ENCODE data around the gene FOXO3.
"Not testable (repeated sequence)": the region's sequence is repeated elsewhere in the genome, so short reads cannot be mapped to it uniquely, and the experiment has no call there.

Gene FOXO3

DNA sequence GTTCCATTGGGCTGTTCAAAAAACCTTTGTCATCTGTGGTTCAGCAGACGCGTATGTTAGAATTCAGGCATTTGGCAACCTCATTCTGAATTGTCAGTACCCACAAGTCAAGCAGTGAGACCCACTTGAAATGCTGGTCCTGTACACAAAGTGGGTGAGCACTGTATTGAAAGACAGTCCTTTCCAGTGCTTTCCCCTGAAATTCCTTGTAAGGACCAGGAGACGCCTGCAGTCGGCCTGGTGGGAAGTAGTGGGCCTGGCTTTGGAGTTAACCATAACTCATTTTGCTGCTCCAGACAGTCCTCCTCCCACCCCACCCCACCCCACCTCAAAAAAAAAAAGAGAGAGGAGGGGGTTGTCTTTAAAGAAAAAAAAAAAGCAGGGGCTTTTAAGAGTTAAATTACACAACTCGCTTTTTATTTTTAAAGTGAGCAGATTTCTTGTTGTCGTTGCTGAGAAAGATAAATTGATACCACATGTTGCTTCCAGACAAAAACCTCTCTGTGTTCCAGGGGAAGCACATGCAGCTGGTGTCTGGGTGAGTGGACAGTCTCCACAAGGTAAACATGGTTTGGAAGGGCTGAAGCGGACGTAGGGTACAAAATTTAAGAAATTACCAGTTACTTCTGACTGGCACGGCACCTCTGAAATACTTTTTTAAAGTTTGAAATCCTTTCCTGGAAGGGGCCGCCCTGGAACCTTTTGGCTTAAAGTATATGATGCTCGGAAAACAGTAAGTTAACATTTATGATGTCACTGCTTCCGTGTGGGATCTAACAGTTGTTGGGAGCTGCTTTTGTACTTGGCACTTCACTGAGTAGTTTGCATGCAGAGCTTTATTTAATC lies 95.3 kb downstream of the FOXO3 start:
- H3K4me1 ChIP-seq (ENCODE audit: control extremely low read depth in 1 of 4, control insufficient read depth in 4 of 4, insufficient read depth in 4 of 4, low read length in 3 of 4) = peaks cover 0 to 7% (median 2%) of the 10 kb centered on the region in 4 experiments
- H3K36me3 ChIP-seq (ENCODE audit: control insufficient read depth in 4 of 4, insufficient read depth in 4 of 4, low read length in 3 of 4) = peaks cover 0 to 2% (median 0%) of the 10 kb centered on the region in 4 experiments
- ChIA-PET POLR2A (no interaction called here), CTCF (no interaction called here)
- 97% methylated on average over 8 of the region's 12 CpGs for WGBS (ENCODE audit: insufficient coverage)
- no peak overlapping the region for H3K27ac ChIP-seq (ENCODE audit: insufficient read depth in 1 of 2, low read depth in 1 of 2, low read length in 2 of 2, poor library complexity in 1 of 2, severe bottlenecking in 2 of 2)
- no peak for DNase-seq
- no peaks in the 10 kb centered on the region for H3K9me3 ChIP-seq (ENCODE audit: control extremely low read depth in 1 of 5, control insufficient read depth in 4 of 5, insufficient read depth in 2 of 5, low read depth in 1 of 5, low read length in 4 of 5)
- H3K27me3 ChIP-seq (replicated peaks in 2 of 5; ENCODE audit: control insufficient read depth in 4 of 5, insufficient read depth in 5 of 5, low read length in 4 of 5) = no peaks in the 10 kb centered on the region
- H3K4me3 ChIP-seq (ENCODE audit: control insufficient read depth in 1 of 7, extremely low read depth in 1 of 7, insufficient read depth in 4 of 7, low read depth in 2 of 7, low read length in 6 of 7) = no peak overlapping the region

DNA sequence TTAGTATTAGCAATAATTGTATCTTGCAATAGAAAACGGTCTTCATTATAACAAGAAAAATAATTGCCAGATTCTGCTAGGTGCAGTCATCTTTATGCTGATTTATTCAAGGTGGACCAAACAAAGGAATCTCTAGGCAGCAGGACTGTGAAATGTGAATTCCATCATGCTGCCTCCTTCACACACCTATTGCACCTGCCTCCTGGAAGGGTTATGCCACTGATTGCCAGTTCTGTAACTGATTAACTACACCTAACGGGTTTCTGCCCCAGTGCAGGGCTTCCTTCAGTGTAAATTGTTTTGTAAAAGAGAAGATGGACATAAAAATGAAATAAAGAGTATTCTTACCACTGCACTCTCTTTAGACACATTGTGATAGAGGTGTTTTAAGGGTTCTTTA lies 96.1 kb downstream of the FOXO3 start:
- Histone ChIP-seq H3K27me3 (replicated peaks in 2 of 5; ENCODE audit: control insufficient read depth in 4 of 5, insufficient read depth in 5 of 5, low read length in 4 of 5) (no peaks in the 10 kb centered on the region), H3K4me1 (ENCODE audit: control extremely low read depth in 1 of 4, control insufficient read depth in 4 of 4, insufficient read depth in 4 of 4, low read length in 3 of 4) (peaks cover 0 to 9% (median 2%) of the 10 kb centered on the region in 4 experiments), H3K9me3 (ENCODE audit: control extremely low read depth in 1 of 5, control insufficient read depth in 4 of 5, insufficient read depth in 2 of 5, low read depth in 1 of 5, low read length in 4 of 5) (no peaks in the 10 kb centered on the region), H3K27ac (ENCODE audit: insufficient read depth in 1 of 2, low read depth in 1 of 2, low read length in 2 of 2, poor library complexity in 1 of 2, severe bottlenecking in 2 of 2) (no peak overlapping the region), H3K36me3 (ENCODE audit: control insufficient read depth in 4 of 4, insufficient read depth in 4 of 4, low read length in 3 of 4) (peaks cover 0 to 2% (median 0%) of the 10 kb centered on the region in 4 experiments), H3K4me3 (ENCODE audit: control insufficient read depth in 1 of 7, extremely low read depth in 1 of 7, insufficient read depth in 4 of 7, low read depth in 2 of 7, low read length in 6 of 7) (no peak overlapping the region)
- DNase-seq = no peak
- WGBS (ENCODE audit: insufficient coverage) = no CpG with 5 or more reads among the region's 2 CpGs
- POLR2A ChIA-PET = no interaction called here
- CTCF ChIA-PET = no interaction called here

- CTCF ChIA-PET = interaction anchor here (0.7 to 1.0 kb wide), 2 partner anchors 20 to 93 kb away, joined by 3 read pairs; no protein-coding TSS in a partner anchor
- Histone ChIP-seq H3K4me1 (ENCODE audit: control extremely low read depth in 1 of 4, control insufficient read depth in 4 of 4, insufficient read depth in 4 of 4, low read length in 3 of 4) (peaks cover 0 to 9% (median 2%) of the 10 kb centered on the region in 4 experiments), H3K36me3 (ENCODE audit: control insufficient read depth in 4 of 4, insufficient read depth in 4 of 4, low read length in 3 of 4) (peaks cover 0 to 2% (median 0%) of the 10 kb centered on the region in 4 experiments), H3K27ac (ENCODE audit: insufficient read depth in 1 of 2, low read depth in 1 of 2, low read length in 2 of 2, poor library complexity in 1 of 2, severe bottlenecking in 2 of 2) (no peak overlapping the region), H3K9me3 (ENCODE audit: control extremely low read depth in 1 of 5, control insufficient read depth in 4 of 5, insufficient read depth in 2 of 5, low read depth in 1 of 5, low read length in 4 of 5) (no peaks in the 10 kb centered on the region), H3K27me3 (replicated peaks in 2 of 5; ENCODE audit: control insufficient read depth in 4 of 5, insufficient read depth in 5 of 5, low read length in 4 of 5) (no peaks in the 10 kb centered on the region), H3K4me3 (ENCODE audit: control insufficient read depth in 1 of 7, extremely low read depth in 1 of 7, insufficient read depth in 4 of 7, low read depth in 2 of 7, low read length in 6 of 7) (no peak overlapping the region)
- no peak for DNase-seq
- POLR2A ChIA-PET = no interaction called here
- 97% methylated on average over 2 of the region's 2 CpGs for WGBS (ENCODE audit: insufficient coverage)
Observed at GRCh38 chr6:108658174-108658573, 97.5 kb downstream of the FOXO3 start.

DNA sequence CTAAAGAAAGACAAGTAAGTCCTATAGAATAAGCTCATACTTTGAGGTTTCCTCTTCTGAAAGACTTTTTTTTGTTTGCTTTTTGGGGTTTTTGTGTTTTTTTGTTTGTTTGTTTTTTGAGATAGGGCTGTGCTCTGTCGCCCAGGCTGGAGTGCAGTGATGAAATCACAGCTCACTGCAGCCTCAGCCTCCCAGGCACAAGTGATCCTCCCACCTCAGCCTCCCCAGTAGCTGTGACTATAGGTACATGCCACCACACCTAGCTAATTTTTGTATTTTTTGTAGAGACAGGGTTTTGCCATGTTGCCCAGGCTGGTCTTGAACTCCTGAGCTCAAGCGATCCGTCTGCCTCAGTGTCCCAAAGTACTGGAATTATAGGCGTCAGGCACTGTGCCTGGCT lies 98.1 kb downstream of the FOXO3 start:
- H3K27ac ChIP-seq (ENCODE audit: insufficient read depth in 1 of 2, low read depth in 1 of 2, low read length in 2 of 2, poor library complexity in 1 of 2, severe bottlenecking in 2 of 2); H3K9me3 ChIP-seq (ENCODE audit: control extremely low read depth in 1 of 5, control insufficient read depth in 4 of 5, insufficient read depth in 2 of 5, low read depth in 1 of 5, low read length in 4 of 5); H3K27me3 ChIP-seq (replicated peaks in 2 of 5; ENCODE audit: control insufficient read depth in 4 of 5, insufficient read depth in 5 of 5, low read length in 4 of 5); POLR2A ChIA-PET; H3K4me3 ChIP-seq (ENCODE audit: control insufficient read depth in 1 of 7, extremely low read depth in 1 of 7, insufficient read depth in 4 of 7, low read depth in 2 of 7, low read length in 6 of 7); H3K36me3 ChIP-seq (ENCODE audit: control insufficient read depth in 4 of 4, insufficient read depth in 4 of 4, low read length in 3 of 4); DNase-seq; H3K4me1 ChIP-seq (ENCODE audit: control extremely low read depth in 1 of 4, control insufficient read depth in 4 of 4, insufficient read depth in 4 of 4, low read length in 3 of 4): not testable (repeated sequence)
- CTCF ChIA-PET = interaction anchor here (0.6 to 1.0 kb wide), 3 partner anchors 20 to 438 kb away, joined by 3 read pairs; no protein-coding TSS in a partner anchor
- WGBS (ENCODE audit: insufficient coverage) = no CpG with 5 or more reads among the region's 4 CpGs

DNA sequence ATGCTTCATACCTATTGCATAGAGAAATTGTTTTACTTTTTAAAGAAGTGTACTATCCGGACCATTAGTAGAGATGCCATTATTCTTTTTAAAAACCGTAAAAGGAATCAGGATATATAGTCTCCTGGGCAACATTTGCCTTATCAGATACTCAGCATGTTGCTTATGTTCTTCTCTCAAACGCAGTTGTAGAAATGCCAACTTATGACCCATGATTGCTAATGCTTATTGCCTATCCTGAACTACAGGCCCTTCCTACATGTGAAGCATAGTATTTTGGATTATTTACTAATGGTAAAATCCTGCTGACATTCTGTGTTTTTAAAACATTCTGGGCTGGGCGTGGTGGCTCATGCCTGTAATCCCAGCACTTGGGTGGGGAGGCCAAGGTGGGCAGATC lies 99.5 kb downstream of the FOXO3 start:
- peaks cover 0 to 12% (median 5%) of the 10 kb centered on the region in 4 experiments for H3K36me3 ChIP-seq (ENCODE audit: control insufficient read depth in 4 of 4, insufficient read depth in 4 of 4, low read length in 3 of 4)
- peaks cover 0 to 2% (median 0%) of the 10 kb centered on the region in 4 experiments for H3K4me1 ChIP-seq (ENCODE audit: control extremely low read depth in 1 of 4, control insufficient read depth in 4 of 4, insufficient read depth in 4 of 4, low read length in 3 of 4)
- ChIA-PET CTCF (no interaction called here), POLR2A (no interaction called here)
- no peak overlapping the region for H3K4me3 ChIP-seq (ENCODE audit: control insufficient read depth in 1 of 7, extremely low read depth in 1 of 7, insufficient read depth in 4 of 7, low read depth in 2 of 7, low read length in 6 of 7)
- H3K27me3 ChIP-seq (replicated peaks in 2 of 5; ENCODE audit: control insufficient read depth in 4 of 5, insufficient read depth in 5 of 5, low read length in 4 of 5) = no peaks in the 10 kb centered on the region
- DNase-seq = no peak
- H3K27ac ChIP-seq (ENCODE audit: insufficient read depth in 1 of 2, low read depth in 1 of 2, low read length in 2 of 2, poor library complexity in 1 of 2, severe bottlenecking in 2 of 2) = no peak overlapping the region
- no peaks in the 10 kb centered on the region for H3K9me3 ChIP-seq (ENCODE audit: control extremely low read depth in 1 of 5, control insufficient read depth in 4 of 5, insufficient read depth in 2 of 5, low read depth in 1 of 5, low read length in 4 of 5)
- WGBS (ENCODE audit: insufficient coverage) = 100% methylated on average over 2 of the region's 4 CpGs

- CTCF ChIA-PET = no interaction called here
- Histone ChIP-seq H3K27me3 (replicated peaks in 2 of 5; ENCODE audit: control insufficient read depth in 4 of 5, insufficient read depth in 5 of 5, low read length in 4 of 5) (no peaks in the 10 kb centered on the region), H3K9me3 (ENCODE audit: control extremely low read depth in 1 of 5, control insufficient read depth in 4 of 5, insufficient read depth in 2 of 5, low read depth in 1 of 5, low read length in 4 of 5) (no peaks in the 10 kb centered on the region), H3K4me1 (ENCODE audit: control extremely low read depth in 1 of 4, control insufficient read depth in 4 of 4, insufficient read depth in 4 of 4, low read length in 3 of 4) (peaks cover 0 to 2% (median 0%) of the 10 kb centered on the region in 4 experiments), H3K4me3 (ENCODE audit: control insufficient read depth in 1 of 7, extremely low read depth in 1 of 7, insufficient read depth in 4 of 7, low read depth in 2 of 7, low read length in 6 of 7) (no peak overlapping the region), H3K36me3 (ENCODE audit: control insufficient read depth in 4 of 4, insufficient read depth in 4 of 4, low read length in 3 of 4) (peaks cover 0 to 12% (median 10%) of the 10 kb centered on the region in 4 experiments), H3K27ac (ENCODE audit: insufficient read depth in 1 of 2, low read depth in 1 of 2, low read length in 2 of 2, poor library complexity in 1 of 2, severe bottlenecking in 2 of 2) (no peak overlapping the region)
- DNase-seq = no peak
- POLR2A ChIA-PET = no interaction called here
- WGBS (ENCODE audit: insufficient coverage) = 90% methylated on average over 1 of the region's 1 CpG
Observed at GRCh38 chr6:108661430-108661829, 100.7 kb downstream of the FOXO3 start.

DNA sequence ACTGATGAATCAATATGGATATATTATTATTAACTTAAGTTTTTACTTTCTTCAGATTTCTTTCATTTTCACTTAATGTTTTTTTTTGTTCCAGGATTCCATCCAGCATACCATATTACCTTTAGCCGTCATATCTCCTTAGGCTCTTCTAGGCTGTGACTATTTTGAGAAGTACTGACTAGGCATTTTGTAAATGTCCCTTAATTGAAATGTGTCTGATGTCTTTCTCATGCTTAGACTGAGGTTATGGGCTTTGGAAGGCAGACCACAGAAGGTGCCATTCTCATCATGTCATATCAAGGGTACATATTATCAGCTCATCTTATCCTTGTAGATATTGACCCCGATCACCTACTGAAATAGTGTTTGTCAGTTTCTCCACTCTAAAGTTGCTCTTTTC lies 101.3 kb downstream of the FOXO3 start:
- H3K27ac ChIP-seq (ENCODE audit: insufficient read depth in 1 of 2, low read depth in 1 of 2, low read length in 2 of 2, poor library complexity in 1 of 2, severe bottlenecking in 2 of 2) = no peak overlapping the region
- peaks cover 0 to 15% (median 10%) of the 10 kb centered on the region in 4 experiments for H3K36me3 ChIP-seq (ENCODE audit: control insufficient read depth in 4 of 4, insufficient read depth in 4 of 4, low read length in 3 of 4)
- H3K4me3 ChIP-seq (ENCODE audit: control insufficient read depth in 1 of 7, extremely low read depth in 1 of 7, insufficient read depth in 4 of 7, low read depth in 2 of 7, low read length in 6 of 7) = no peak overlapping the region
- 100% methylated on average over 1 of the region's 2 CpGs for WGBS (ENCODE audit: insufficient coverage)
- H3K27me3 ChIP-seq (replicated peaks in 2 of 5; ENCODE audit: control insufficient read depth in 4 of 5, insufficient read depth in 5 of 5, low read length in 4 of 5) = no peaks in the 10 kb centered on the region
- ChIA-PET CTCF (no interaction called here), POLR2A (no interaction called here)
- H3K4me1 ChIP-seq (ENCODE audit: control extremely low read depth in 1 of 4, control insufficient read depth in 4 of 4, insufficient read depth in 4 of 4, low read length in 3 of 4) = peaks cover 0 to 2% (median 0%) of the 10 kb centered on the region in 4 experiments
- no peaks in the 10 kb centered on the region for H3K9me3 ChIP-seq (ENCODE audit: control extremely low read depth in 1 of 5, control insufficient read depth in 4 of 5, insufficient read depth in 2 of 5, low read depth in 1 of 5, low read length in 4 of 5)
- no peak for DNase-seq
